Measurements from ENCODE around the gene MATN1. TPM values are rescaled to one million over a fixed set of nuclear protein-coding genes. Genes with fewer than 3 reads are reported as not detected.

Gene MATN1
- polyA plus RNA-seq, 1 donor from 2014 or later: 0.22 TPM

DNA sequence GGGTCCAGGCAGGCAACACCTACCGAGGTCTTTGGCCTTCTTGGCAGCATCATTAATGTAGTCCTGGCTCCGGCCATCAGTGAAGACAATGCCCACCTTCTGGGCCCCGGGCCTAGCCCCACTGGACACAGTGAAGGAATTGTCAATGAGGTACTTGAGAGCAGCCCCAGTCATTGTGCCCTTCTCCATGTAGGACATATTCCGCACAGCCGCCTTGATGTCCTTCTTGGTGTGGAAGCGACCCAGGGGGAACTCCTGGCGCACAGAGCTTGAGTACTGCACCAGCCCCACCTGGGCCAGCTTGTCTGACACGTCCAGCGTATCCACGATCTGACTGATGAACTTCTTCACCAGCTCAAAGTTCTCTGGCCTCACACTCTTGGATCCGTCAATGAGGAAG, 7.5 kb downstream of the MATN1 start:
- H3K9me2 ChIP-seq (ENCODE audit: insufficient read depth, low read length): no peaks in the 10 kb centered on the region
- no peaks in the 10 kb centered on the region for H3K27me3 ChIP-seq (ENCODE audit: insufficient read depth, low read depth, low read length)
- no peak overlapping the region for H3K4me3 ChIP-seq (ENCODE audit: low read length)
- no peaks in the 10 kb centered on the region for H4K20me1 ChIP-seq (ENCODE audit: insufficient read depth)
- no peaks in the 10 kb centered on the region for H3K9me3 ChIP-seq (ENCODE audit: low read length)
- no peak overlapping the region for H2AFZ ChIP-seq (ENCODE audit: low read depth, low read length)
- no peak overlapping the region for H3K9ac ChIP-seq (ENCODE audit: low read length)
- H3F3A ChIP-seq (ENCODE audit: insufficient read depth, low read length, poor library complexity, severe bottlenecking): no peaks in the 10 kb centered on the region
- H3K36me3 ChIP-seq (ENCODE audit: insufficient read depth, low read length): no peaks in the 10 kb centered on the region
- no peaks in the 10 kb centered on the region for H3K79me2 ChIP-seq (replicated peaks; ENCODE audit: insufficient read depth, low read length)
- H3K27ac ChIP-seq (ENCODE audit: low read length): no peak overlapping the region
- TF ChIP-seq RAD21 (conservative IDR thresholded peaks at IDR 0.05) (no peak), EP300 (conservative IDR thresholded peaks at IDR 0.05; ENCODE audit: poor library complexity, severe bottlenecking) (no peak), SMC3 (conservative IDR thresholded peaks at IDR 0.05; ENCODE audit: poor library complexity) (no peak), MXI1 (conservative IDR thresholded peaks at IDR 0.05; ENCODE audit: poor library complexity, severe bottlenecking) (no peak), EZH2 (IDR thresholded peaks at IDR 0.05; ENCODE audit: borderline replicate concordance, insufficient read depth, low read length, poor library complexity, severe bottlenecking) (no peak), POLR2AphosphoS5 (IDR thresholded peaks at IDR 0.05) (no peak), TAF1 (IDR thresholded peaks at IDR 0.05; ENCODE audit: low read depth) (no peak)
- TF ChIP-seq, protein P1, sequence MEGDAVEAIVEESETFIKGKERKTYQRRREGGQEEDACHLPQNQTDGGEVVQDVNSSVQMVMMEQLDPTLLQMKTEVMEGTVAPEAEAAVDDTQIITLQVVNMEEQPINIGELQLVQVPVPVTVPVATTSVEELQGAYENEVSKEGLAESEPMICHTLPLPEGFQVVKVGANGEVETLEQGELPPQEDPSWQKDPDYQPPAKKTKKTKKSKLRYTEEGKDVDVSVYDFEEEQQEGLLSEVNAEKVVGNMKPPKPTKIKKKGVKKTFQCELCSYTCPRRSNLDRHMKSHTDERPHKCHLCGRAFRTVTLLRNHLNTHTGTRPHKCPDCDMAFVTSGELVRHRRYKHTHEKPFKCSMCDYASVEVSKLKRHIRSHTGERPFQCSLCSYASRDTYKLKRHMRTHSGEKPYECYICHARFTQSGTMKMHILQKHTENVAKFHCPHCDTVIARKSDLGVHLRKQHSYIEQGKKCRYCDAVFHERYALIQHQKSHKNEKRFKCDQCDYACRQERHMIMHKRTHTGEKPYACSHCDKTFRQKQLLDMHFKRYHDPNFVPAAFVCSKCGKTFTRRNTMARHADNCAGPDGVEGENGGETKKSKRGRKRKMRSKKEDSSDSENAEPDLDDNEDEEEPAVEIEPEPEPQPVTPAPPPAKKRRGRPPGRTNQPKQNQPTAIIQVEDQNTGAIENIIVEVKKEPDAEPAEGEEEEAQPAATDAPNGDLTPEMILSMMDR (IDR thresholded peaks at IDR 0.05; ENCODE audit: poor library complexity, severe bottlenecking): no peak
- TF ChIP-seq, protein P2, sequence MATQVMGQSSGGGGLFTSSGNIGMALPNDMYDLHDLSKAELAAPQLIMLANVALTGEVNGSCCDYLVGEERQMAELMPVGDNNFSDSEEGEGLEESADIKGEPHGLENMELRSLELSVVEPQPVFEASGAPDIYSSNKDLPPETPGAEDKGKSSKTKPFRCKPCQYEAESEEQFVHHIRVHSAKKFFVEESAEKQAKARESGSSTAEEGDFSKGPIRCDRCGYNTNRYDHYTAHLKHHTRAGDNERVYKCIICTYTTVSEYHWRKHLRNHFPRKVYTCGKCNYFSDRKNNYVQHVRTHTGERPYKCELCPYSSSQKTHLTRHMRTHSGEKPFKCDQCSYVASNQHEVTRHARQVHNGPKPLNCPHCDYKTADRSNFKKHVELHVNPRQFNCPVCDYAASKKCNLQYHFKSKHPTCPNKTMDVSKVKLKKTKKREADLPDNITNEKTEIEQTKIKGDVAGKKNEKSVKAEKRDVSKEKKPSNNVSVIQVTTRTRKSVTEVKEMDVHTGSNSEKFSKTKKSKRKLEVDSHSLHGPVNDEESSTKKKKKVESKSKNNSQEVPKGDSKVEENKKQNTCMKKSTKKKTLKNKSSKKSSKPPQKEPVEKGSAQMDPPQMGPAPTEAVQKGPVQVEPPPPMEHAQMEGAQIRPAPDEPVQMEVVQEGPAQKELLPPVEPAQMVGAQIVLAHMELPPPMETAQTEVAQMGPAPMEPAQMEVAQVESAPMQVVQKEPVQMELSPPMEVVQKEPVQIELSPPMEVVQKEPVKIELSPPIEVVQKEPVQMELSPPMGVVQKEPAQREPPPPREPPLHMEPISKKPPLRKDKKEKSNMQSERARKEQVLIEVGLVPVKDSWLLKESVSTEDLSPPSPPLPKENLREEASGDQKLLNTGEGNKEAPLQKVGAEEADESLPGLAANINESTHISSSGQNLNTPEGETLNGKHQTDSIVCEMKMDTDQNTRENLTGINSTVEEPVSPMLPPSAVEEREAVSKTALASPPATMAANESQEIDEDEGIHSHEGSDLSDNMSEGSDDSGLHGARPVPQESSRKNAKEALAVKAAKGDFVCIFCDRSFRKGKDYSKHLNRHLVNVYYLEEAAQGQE (IDR thresholded peaks at IDR 0.05; ENCODE audit: borderline replicate concordance): no peak
- H3K4me2 ChIP-seq (ENCODE audit: low read length): no peak overlapping the region

DNA sequence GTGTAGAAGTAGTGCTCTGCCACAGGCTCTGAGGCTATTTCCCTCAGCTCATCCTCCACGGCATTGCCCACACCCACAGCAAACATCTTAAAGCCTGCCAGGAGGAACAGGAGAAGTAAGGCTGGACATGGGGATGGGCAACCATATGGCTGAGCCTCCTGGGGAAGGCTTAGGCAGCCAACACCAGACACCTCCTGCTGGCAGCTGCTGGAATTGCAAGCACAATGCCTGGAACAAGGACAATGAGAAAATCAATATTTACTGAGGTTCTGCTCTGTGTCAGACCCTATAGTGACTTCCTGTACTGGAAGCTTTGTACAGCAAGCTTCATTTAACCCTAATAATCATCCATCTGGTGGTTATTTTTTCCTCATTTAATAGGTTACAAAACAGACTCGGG, 8.2 kb downstream of the MATN1 start:
- Histone ChIP-seq H3K27me3 (ENCODE audit: insufficient read depth, low read depth, low read length) (no peaks in the 10 kb centered on the region), H3K27ac (ENCODE audit: low read length) (no peak overlapping the region), H3K79me2 (replicated peaks; ENCODE audit: insufficient read depth, low read length) (no peaks in the 10 kb centered on the region), H4K20me1 (ENCODE audit: insufficient read depth) (no peaks in the 10 kb centered on the region), H3K9ac (ENCODE audit: low read length) (no peak overlapping the region), H3K9me2 (ENCODE audit: insufficient read depth, low read length) (no peaks in the 10 kb centered on the region), H3K9me3 (ENCODE audit: low read length) (no peaks in the 10 kb centered on the region), H2AFZ (ENCODE audit: low read depth, low read length) (no peak overlapping the region), H3K4me3 (ENCODE audit: low read length) (no peak overlapping the region), H3K4me2 (ENCODE audit: low read length) (no peak overlapping the region), H3F3A (ENCODE audit: insufficient read depth, low read length, poor library complexity, severe bottlenecking) (no peaks in the 10 kb centered on the region), H3K36me3 (ENCODE audit: insufficient read depth, low read length) (no peaks in the 10 kb centered on the region)
- TF ChIP-seq, protein P1 (IDR thresholded peaks at IDR 0.05; ENCODE audit: poor library complexity, severe bottlenecking): peak; percentile 42
- TF ChIP-seq EP300 (conservative IDR thresholded peaks at IDR 0.05; ENCODE audit: poor library complexity, severe bottlenecking): no peak

Data from neural cell (in vitro differentiated cells).